Omental fat pad (tissue), 4 donors: ENCODE data around the gene ZBTB2. TPM values are rescaled to one million over a fixed set of nuclear protein-coding genes. Genes with fewer than 3 reads are reported as not detected.
A peak's percentile ranks its signal among the peaks of the same experiment; 100 is the strongest.

Experiments
- ATAC-seq: fragments of 150-250 bp; one replicate; pipeline ENCODE4 v1.9.1; 2016; ENCODE audit warnings: mild to moderate bottlenecking, moderate library complexity; ENCODE audit not compliant: low FRiP score
- DNase-seq: peaks from one replicate; pipeline ENCODE4 v3.0.0-alpha.2; 2019; ENCODE audit warnings: low spot score
- CTCF ChIP-seq, 3 donors: fragments of 450-650 bp; IDR thresholded peaks; one replicate each; pipeline ENCODE4 v1.5.1; 2016 to 2017; ENCODE audit warnings: antibody characterized with exemption in 3 of 3, mild to moderate bottlenecking in 3 of 3, moderate library complexity in 2 of 3
- total RNA-seq, 4 donors: library from RNA; depleted of rRNA; stranded (reverse); fragments of >200 nt; gene quantifications; one replicate each; pipeline ENCODE4 v1.1.0, GENCODE V29; 2016

Gene ZBTB2
- total RNA-seq = 10 to 100 TPM in 3 of 4 donors, 1 to 10 TPM in 1; 9.3 to 27.1 (median 16.6) TPM

GRCh38 chr6:151391471-151392413, at the start of gene ZBTB2:
Gene ZBTB2, minus strand, starts transcription at chr6:151391559. Its CDS starts 17,922 bp downstream, at chr6:151373637.
- ATAC-seq = peak; percentile 28
- peak; percentile 32 for DNase-seq
- no peak for TF ChIP-seq CTCF (IDR thresholded peaks at IDR 0.05)

- DNase-seq = no peak
- no peak for ATAC-seq
- TF ChIP-seq CTCF (IDR thresholded peaks at IDR 0.05) = no peak
Measured at GRCh38 chr6:151440930-151441329, 49.6 kb upstream of the ZBTB2 start.

GRCh38 chr6:151440498-151440897, 49.1 kb upstream of the ZBTB2 start:
- no peak for DNase-seq
- ATAC-seq = no peak
- no peak for TF ChIP-seq CTCF (IDR thresholded peaks at IDR 0.05)

- DNase-seq (no peak), ATAC-seq (no peak)
- TF ChIP-seq CTCF (IDR thresholded peaks at IDR 0.05) = no peak
Measured at GRCh38 chr6:151437401-151437800, 46.0 kb upstream of the ZBTB2 start.

GRCh38 chr6:151436802-151437201, 45.4 kb upstream of the ZBTB2 start:
- no peak for TF ChIP-seq CTCF (IDR thresholded peaks at IDR 0.05)
- DNase-seq (no peak), ATAC-seq (no peak)

GRCh38 chr6:151436300-151436699, 44.9 kb upstream of the ZBTB2 start:
- no peak for ATAC-seq
- no peak for DNase-seq
- no peak for TF ChIP-seq CTCF (IDR thresholded peaks at IDR 0.05)

- DNase-seq (no peak), ATAC-seq (no peak)
- TF ChIP-seq CTCF (IDR thresholded peaks at IDR 0.05) = no peak
Measured at GRCh38 chr6:151434369-151434768, 43.0 kb upstream of the ZBTB2 start.
